GM23248 (cell line): ENCODE results near the gene PTPRR. TPM values are rescaled to one million over a fixed set of nuclear protein-coding genes. Genes with fewer than 3 reads are reported as not detected.

Source experiments
- DNase-seq: peaks from one replicate; pipeline ENCODE4 v3.0.0-alpha.2; 2015
- H2AFZ ChIP-seq: fragments of 200-600 bp; sonication (generic); 2 replicates; pipeline ENCODE4 v1.6.1; 2016; ENCODE audit warnings: antibody characterized with exemption
- H3F3A ChIP-seq: fragments of 200-600 bp; sonication (generic); 2 replicates; pipeline ENCODE4 v1.6.1; 2016; ENCODE audit warnings: mild to moderate bottlenecking, antibody characterized with exemption, mixed run types; ENCODE audit not compliant: insufficient read depth
- H3K27ac ChIP-seq: fragments of 200-600 bp; sonication (generic); 2 replicates; pipeline ENCODE4 v1.5.1; 2016; ENCODE audit warnings: mild to moderate bottlenecking
- H3K27me3 ChIP-seq: fragments of 200-600 bp; sonication (generic); replicated peaks from 2 replicates; pipeline ENCODE4 v1.6.1; 2016; ENCODE audit warnings: mild to moderate bottlenecking; ENCODE audit not compliant: insufficient read depth
- H3K36me3 ChIP-seq: fragments of 200-600 bp; sonication (generic); 2 replicates; pipeline ENCODE4 v1.6.1; 2016; ENCODE audit warnings: low read depth, mild to moderate bottlenecking
- H3K4me1 ChIP-seq: fragments of 200-600 bp; sonication (generic); 2 replicates; pipeline ENCODE4 v1.6.1; 2016; ENCODE audit warnings: mild to moderate bottlenecking; ENCODE audit not compliant: insufficient read depth
- H3K4me2 ChIP-seq: fragments of 200-600 bp; sonication (generic); one replicate; pipeline ENCODE4 v1.6.1; 2016; ENCODE audit warnings: mild to moderate bottlenecking; ENCODE audit not compliant: unreplicated experiment
- H3K4me3 ChIP-seq: fragments of 200-600 bp; sonication (generic); 2 replicates; pipeline ENCODE4 v1.5.1; 2016; ENCODE audit warnings: mild to moderate bottlenecking
- H3K79me2 ChIP-seq: fragments of 200-600 bp; sonication (generic); 2 replicates; pipeline ENCODE4 v1.6.1; 2016; ENCODE audit warnings: mild to moderate bottlenecking; ENCODE audit not compliant: insufficient read depth
- H3K9ac ChIP-seq: fragments of 200-600 bp; sonication (generic); 2 replicates; pipeline ENCODE4 v1.6.1; 2016; ENCODE audit warnings: mild to moderate bottlenecking
- H3K9me2 ChIP-seq: fragments of 200-600 bp; sonication (generic); 2 replicates; pipeline ENCODE4 v1.6.1; 2016; ENCODE audit warnings: mixed run types, mild to moderate bottlenecking, moderate library complexity; ENCODE audit not compliant: insufficient read depth
- H3K9me3 ChIP-seq: fragments of 200-600 bp; sonication (generic); one replicate; pipeline ENCODE4 v1.6.1; 2017; ENCODE audit warnings: low read depth
- H4K20me1 ChIP-seq: fragments of 200-600 bp; sonication (generic); 2 replicates; pipeline ENCODE4 v1.6.0; 2016; ENCODE audit not compliant: insufficient read depth
- EZH2 ChIP-seq: fragments of 200-600 bp; sonication (generic); IDR thresholded peaks from 2 replicates; pipeline ENCODE4 v1.6.1; 2018; ENCODE audit warnings: antibody characterized with exemption, mild to moderate bottlenecking; ENCODE audit not compliant: insufficient read depth, poor library complexity, severe bottlenecking
- EZH2phosphoT487 ChIP-seq: fragments of 200-600 bp; sonication (generic); IDR thresholded peaks from 2 replicates; pipeline ENCODE4 v1.6.1; 2018; ENCODE audit warnings: antibody characterized with exemption, moderate library complexity, mild to moderate bottlenecking, low read depth; ENCODE audit not compliant: insufficient read depth
- WGBS, 2 experiments: methylation state at CpG; one replicate each; pipeline ENCODE4 v1.1.6; 2015 to 2017; ENCODE audit warnings: low lambda C conversion rate in 2 of 2, low coverage in 1 of 2; ENCODE audit errors: missing lambda C conversion rate in 2 of 2; 5-methylcytosine and 5-hydroxymethylcytosine counted together
- in situ Hi-C: fragments of 300-500 bp; cut with MboI; formaldehyde crosslinking; loops from 2 replicates; pipeline ENCODE4 v1.15.0; 2020
- polyA plus RNA-seq: library from polyadenylated mRNA; unstranded; fragments of >200 nt; fragmentation: Nextera tagmentation; extraction: Ambion mirVana; gene quantifications from 2 replicates; pipeline ENCODE4 v1.2.1, GENCODE V29; 2016
- total RNA-seq: library from RNA; depleted of rRNA; stranded (reverse); fragments of >200 nt; shearing (Covaris generic); gene quantifications from 2 replicates; pipeline ENCODE4 v1.2.3, GENCODE V29; 2014

PTPRR gene
- total and polyA plus RNA-seq, 2 experiments from 2014 or later: 1.1 to 1.2 TPM

DNA sequence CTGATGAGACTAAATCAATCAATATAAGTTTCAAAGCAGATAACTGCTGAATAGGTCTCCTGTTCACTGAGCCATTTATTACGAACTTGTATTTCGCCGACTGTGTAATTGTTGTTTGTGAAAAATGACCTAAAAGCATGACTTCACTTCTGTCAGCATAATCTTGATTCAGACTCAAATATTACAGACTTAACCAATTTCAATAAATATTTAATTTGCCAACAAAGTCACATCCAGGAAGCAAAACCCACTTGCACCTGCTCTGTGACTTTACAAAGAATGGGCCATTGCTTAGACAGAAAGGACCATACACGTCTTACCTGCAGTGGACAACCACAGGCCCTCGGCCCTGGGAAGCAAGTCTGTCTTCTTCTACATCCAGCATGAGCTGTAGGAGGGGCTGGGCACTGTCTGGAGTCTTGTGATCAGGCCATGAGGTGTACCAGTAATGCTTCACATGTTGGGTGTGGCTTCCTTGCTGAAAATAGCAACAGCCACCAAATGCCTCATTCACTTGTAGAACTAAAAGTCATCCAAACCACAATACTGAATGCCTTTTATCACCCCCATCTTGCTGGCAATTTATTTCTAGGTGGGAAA, 259.8 kb downstream of the PTPRR start:
- no peaks in the 10 kb centered on the region for H3K79me2 ChIP-seq
- H3K9me2 ChIP-seq: no peaks in the 10 kb centered on the region
- 0 out of 2 replicates have a peak overlapping the region, but pooled peaks have one; percentile 11 for H2AFZ ChIP-seq
- no peaks in the 10 kb centered on the region for H3K27me3 ChIP-seq
- TF ChIP-seq EZH2: no peak
- TF ChIP-seq EZH2phosphoT487: no peak
- H3K4me1 ChIP-seq: peaks cover 29% of the 10 kb centered on the region
- DNase-seq: peak; percentile 97
- peak overlapping the region; percentile 79 for H3K9ac ChIP-seq
- peak overlapping the region; percentile 79 for H3K4me2 ChIP-seq
- peak overlapping the region; percentile 98 for H3K27ac ChIP-seq
- H3K4me3 ChIP-seq: peak overlapping the region; percentile 52; the same call in 1 of the 2 replicates
- no peaks in the 10 kb centered on the region for H4K20me1 ChIP-seq
- 52 to 60% methylated on average over 5 of the region's 5 CpGs for WGBS, 2 experiments
- no peaks in the 10 kb centered on the region for H3K36me3 ChIP-seq
- peaks cover 18% of the 10 kb centered on the region for H3F3A ChIP-seq
- in situ Hi-C loops: no loop called here
- H3K9me3 ChIP-seq: no peaks in the 10 kb centered on the region

GRCh38 chr12:70660002-70660604, 260.4 kb downstream of the PTPRR start:
- Histone ChIP-seq H3F3A (peaks cover 18% of the 10 kb centered on the region), H3K36me3 (no peaks in the 10 kb centered on the region), H3K27me3 (no peaks in the 10 kb centered on the region), H3K9me2 (no peaks in the 10 kb centered on the region), H3K9ac (peak overlapping the region; percentile 68), H3K9me3 (no peaks in the 10 kb centered on the region), H2AFZ (0 out of 2 replicates have a peak overlapping the region, but pooled peaks have one; percentile 11), H3K4me1 (peaks cover 29% of the 10 kb centered on the region), H4K20me1 (no peaks in the 10 kb centered on the region), H3K79me2 (no peaks in the 10 kb centered on the region), H3K27ac (peak overlapping the region; percentile 98), H3K4me2 (peak overlapping the region; percentile 79), H3K4me3 (peak overlapping the region; percentile 32; the same call in 1 of the 2 replicates)
- in situ Hi-C loops: no loop called here
- DNase-seq: no peak
- no peak for TF ChIP-seq EZH2phosphoT487
- TF ChIP-seq EZH2: no peak
- WGBS, 2 experiments: 96 to 100% methylated on average over 5 of the region's 5 CpGs

DNA sequence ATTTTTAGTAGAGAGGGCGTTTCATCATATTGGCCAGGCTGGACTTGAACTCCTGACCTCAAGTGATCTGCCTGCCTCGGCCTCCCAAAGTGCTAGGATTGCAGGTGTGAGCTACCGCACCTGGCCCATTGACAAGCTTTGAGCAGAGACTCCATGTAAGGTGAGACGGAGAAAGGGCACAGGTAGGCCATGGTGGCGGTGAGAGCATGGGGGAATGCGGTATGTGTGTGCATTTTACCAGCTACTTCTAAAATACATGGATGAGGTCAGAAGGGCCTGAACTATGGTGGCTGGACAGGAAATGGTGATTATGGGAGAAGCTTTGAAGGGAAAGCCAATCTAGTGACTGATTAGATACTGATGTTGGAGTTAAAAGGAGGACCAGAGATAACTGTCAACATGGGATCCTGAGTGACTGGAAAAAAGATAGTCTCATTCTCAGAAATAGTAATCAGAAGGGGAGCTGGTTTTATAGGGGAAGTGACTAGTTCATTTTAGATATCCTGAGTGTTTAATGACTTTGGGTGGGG, 261.4 kb downstream of the PTPRR start:
- WGBS, 2 experiments: 98 to 99% methylated on average over 6 of the region's 6 CpGs
- Histone ChIP-seq H3K36me3 (no peaks in the 10 kb centered on the region), H3K27me3 (no peaks in the 10 kb centered on the region), H3K27ac (no peak overlapping the region), H3K4me2 (no peak overlapping the region), H3F3A (peaks cover 18% of the 10 kb centered on the region), H4K20me1 (no peaks in the 10 kb centered on the region), H3K4me1 (peaks cover 29% of the 10 kb centered on the region), H3K9me3 (no peaks in the 10 kb centered on the region), H3K79me2 (no peaks in the 10 kb centered on the region), H3K9ac (no peak overlapping the region), H2AFZ (no peak overlapping the region), H3K4me3 (no peak overlapping the region), H3K9me2 (no peaks in the 10 kb centered on the region)
- TF ChIP-seq EZH2phosphoT487 (no peak), EZH2 (no peak)
- no peak for DNase-seq
- in situ Hi-C loops: no loop called here

DNA sequence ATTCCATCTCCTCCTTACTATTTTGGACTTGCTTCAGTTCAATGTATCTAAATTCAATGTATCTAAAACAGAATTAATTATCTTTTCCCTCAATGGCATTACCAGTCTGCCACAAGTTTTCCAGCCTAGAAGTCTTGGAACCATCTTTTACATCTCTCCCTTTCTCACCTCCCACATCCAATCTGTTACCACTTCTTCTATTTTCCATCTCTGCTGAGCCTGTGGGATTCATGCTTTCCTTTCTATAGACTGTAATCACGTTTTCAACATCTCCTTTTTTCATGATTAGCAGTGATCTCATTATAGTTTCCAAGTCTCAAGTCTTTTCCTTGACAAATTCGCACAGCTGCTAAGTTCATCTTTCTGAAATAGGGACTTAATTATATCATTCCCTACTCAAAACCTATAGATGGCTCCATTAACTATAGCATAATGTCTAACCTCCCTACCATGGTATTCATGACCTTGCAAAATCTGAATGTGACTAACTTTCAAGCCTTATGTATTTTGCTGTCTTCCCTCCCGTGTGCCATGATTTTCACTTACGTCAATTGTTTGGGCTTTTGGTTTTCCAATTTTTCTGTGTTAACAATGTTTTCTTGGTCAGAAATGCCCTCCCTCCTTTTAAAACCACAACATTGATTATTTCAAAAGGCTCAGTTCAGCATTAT, 262.8 kb downstream of the PTPRR start:
- no peak overlapping the region for H2AFZ ChIP-seq
- TF ChIP-seq EZH2 (no peak), EZH2phosphoT487 (no peak)
- H3K9me2 ChIP-seq: no peaks in the 10 kb centered on the region
- H3K79me2 ChIP-seq: no peaks in the 10 kb centered on the region
- H3K4me2 ChIP-seq: no peak overlapping the region
- no peak overlapping the region for H3K27ac ChIP-seq
- H3K9ac ChIP-seq: no peak overlapping the region
- no peaks in the 10 kb centered on the region for H3K9me3 ChIP-seq
- H4K20me1 ChIP-seq: no peaks in the 10 kb centered on the region
- no peaks in the 10 kb centered on the region for H3K36me3 ChIP-seq
- H3K4me3 ChIP-seq: no peak overlapping the region
- WGBS, 2 experiments: 66 to 70% methylated on average over 4 of the region's 4 CpGs
- DNase-seq: no peak
- in situ Hi-C loops: no loop called here
- H3K4me1 ChIP-seq: peaks cover 25% of the 10 kb centered on the region
- H3F3A ChIP-seq: peaks cover 18% of the 10 kb centered on the region
- H3K27me3 ChIP-seq: no peaks in the 10 kb centered on the region
